ENCODE data around the gene ALG12.
A peak's percentile ranks its signal among the peaks of the same experiment; 100 is the strongest.

DNA sequence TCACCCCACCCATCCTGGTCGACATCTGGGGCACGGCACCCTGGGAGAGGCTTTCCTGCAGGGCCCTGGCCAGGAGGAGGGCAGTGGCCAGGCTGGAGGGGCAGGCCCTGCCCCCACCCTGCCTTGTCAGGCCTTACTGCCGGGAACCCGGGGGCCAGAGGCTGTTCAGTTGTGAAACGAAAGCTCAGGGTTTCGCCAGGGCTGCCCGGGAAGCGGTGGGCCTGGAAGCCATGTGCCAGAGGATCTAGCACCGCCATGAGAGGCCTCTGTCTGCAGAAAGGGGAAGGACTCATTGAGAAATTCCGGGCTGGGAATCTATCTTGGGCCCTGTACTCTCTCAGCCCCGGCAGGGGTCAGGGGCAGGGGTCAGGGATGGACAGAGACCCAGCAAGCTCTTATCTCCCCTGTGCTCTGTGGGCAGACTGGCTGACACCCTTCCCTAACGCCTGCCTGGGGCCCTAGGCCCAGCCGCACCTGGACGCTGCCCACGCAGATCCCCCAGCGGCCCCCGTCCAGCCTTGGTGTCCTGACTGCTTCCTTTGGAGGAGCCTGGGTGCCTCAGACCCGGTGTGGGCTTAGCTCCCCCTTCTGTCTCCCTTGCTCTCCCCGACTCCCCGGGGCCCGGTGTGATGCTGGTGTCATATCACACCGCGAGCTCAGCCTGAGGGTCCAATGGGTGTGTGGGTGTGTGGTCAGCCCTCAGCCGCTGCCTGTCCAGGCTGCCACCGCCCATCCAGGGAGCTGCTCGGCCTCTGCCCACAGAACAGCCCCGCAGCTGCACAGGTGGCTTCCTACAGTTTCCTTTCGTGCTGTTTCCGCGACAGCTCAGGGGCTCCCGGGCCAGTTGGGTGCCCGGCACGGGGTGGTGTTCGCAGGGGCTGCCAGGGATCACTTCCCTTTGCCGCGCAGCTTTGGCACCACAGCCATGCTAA is 48.8 kb upstream of the ALG12 start:
- TF ChIP-seq, protein P1, sequence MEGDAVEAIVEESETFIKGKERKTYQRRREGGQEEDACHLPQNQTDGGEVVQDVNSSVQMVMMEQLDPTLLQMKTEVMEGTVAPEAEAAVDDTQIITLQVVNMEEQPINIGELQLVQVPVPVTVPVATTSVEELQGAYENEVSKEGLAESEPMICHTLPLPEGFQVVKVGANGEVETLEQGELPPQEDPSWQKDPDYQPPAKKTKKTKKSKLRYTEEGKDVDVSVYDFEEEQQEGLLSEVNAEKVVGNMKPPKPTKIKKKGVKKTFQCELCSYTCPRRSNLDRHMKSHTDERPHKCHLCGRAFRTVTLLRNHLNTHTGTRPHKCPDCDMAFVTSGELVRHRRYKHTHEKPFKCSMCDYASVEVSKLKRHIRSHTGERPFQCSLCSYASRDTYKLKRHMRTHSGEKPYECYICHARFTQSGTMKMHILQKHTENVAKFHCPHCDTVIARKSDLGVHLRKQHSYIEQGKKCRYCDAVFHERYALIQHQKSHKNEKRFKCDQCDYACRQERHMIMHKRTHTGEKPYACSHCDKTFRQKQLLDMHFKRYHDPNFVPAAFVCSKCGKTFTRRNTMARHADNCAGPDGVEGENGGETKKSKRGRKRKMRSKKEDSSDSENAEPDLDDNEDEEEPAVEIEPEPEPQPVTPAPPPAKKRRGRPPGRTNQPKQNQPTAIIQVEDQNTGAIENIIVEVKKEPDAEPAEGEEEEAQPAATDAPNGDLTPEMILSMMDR (IDR thresholded peaks at IDR 0.05): peak in 1 of 12 donors; percentile 14
- TF ChIP-seq POLR2A (IDR thresholded peaks at IDR 0.05): no peak
